Neural progenitor cell (in vitro differentiated cells): Measurements from ENCODE around the gene APBB2. TPM values are rescaled to one million over a fixed set of nuclear protein-coding genes. Genes with fewer than 3 reads are reported as not detected.

Source experiments
- DNase-seq: peaks from one replicate; pipeline ENCODE4 v3.0.0-alpha.2; 2016; ENCODE audit warnings: low spot score
- H2AFZ ChIP-seq: fragments of 200-600 bp; sonication (generic); replicated peaks from 2 replicates; pipeline ENCODE4 v1.6.1; 2016; ENCODE audit warnings: antibody characterized with exemption
- H3F3A ChIP-seq: fragments of 200-600 bp; sonication (generic); 2 replicates; pipeline ENCODE4 v1.6.1; 2016; ENCODE audit warnings: antibody characterized with exemption, low read depth
- H3K27ac ChIP-seq: fragments of 200-600 bp; sonication (generic); 2 replicates; pipeline ENCODE4 v1.5.1; 2016; ENCODE audit warnings: mild to moderate bottlenecking
- H3K27me3 ChIP-seq: fragments of 200-600 bp; sonication (generic); 2 replicates; pipeline ENCODE4 v1.6.1; 2016; ENCODE audit warnings: mild to moderate bottlenecking, moderate library complexity
- H3K36me3 ChIP-seq: fragments of 200-600 bp; sonication (generic); 2 replicates; pipeline ENCODE4 v1.5.1; 2016
- H3K4me1 ChIP-seq: fragments of 200-600 bp; sonication (generic); 2 replicates; pipeline ENCODE4 v1.6.1; 2016; ENCODE audit warnings: mixed run types
- H3K4me2 ChIP-seq: fragments of 200-600 bp; sonication (generic); 2 replicates; pipeline ENCODE4 v1.6.1; 2016
- H3K4me3 ChIP-seq: fragments of 200-600 bp; sonication (generic); 2 replicates; pipeline ENCODE4 v1.5.1; 2016
- H3K79me2 ChIP-seq: fragments of 200-600 bp; sonication (generic); 2 replicates; pipeline ENCODE4 v1.6.1; 2016; ENCODE audit warnings: low read depth
- H3K9ac ChIP-seq: fragments of 200-600 bp; sonication (generic); 2 replicates; pipeline ENCODE4 v1.6.1; 2016
- H3K9me3 ChIP-seq: fragments of 200-600 bp; sonication (generic); 2 replicates; pipeline ENCODE4 v1.5.1; 2016; ENCODE audit warnings: low read depth
- H4K20me1 ChIP-seq: fragments of 200-600 bp; sonication (generic); 2 replicates; pipeline ENCODE4 v1.6.1; 2016; ENCODE audit warnings: low read depth
- H3K27ac Mint-ChIP-seq: 3 replicates; pipeline ENCODE4 v1.8.0; 2021; ENCODE audit warnings: mixed read lengths
- H3K27me3 Mint-ChIP-seq: 2 replicates; pipeline ENCODE4 v1.8.0; 2022; ENCODE audit warnings: low read depth, mild to moderate bottlenecking, inconsistent platforms, moderate library complexity, mixed read lengths; ENCODE audit not compliant: insufficient read depth
- H3K36me3 Mint-ChIP-seq: 3 replicates; pipeline ENCODE4 v1.8.0; 2021; ENCODE audit warnings: mixed read lengths
- H3K4me1 Mint-ChIP-seq: 3 replicates; pipeline ENCODE4 v1.8.0; 2021; ENCODE audit warnings: mixed read lengths
- H3K4me3 Mint-ChIP-seq: 3 replicates; pipeline ENCODE4 v1.8.0; 2021; ENCODE audit warnings: mild to moderate bottlenecking, moderate library complexity, mixed read lengths
- H3K9me3 Mint-ChIP-seq: 3 replicates; pipeline ENCODE4 v1.8.0; 2020; ENCODE audit warnings: mixed read lengths
- EZH2 ChIP-seq: fragments of 200-600 bp; sonication (generic); IDR thresholded peaks from 2 replicates; pipeline ENCODE4 v1.6.1; 2017; ENCODE audit warnings: antibody characterized with exemption, mild to moderate bottlenecking, moderate library complexity
- EZH2phosphoT487 ChIP-seq: fragments of 200-600 bp; sonication (generic); IDR thresholded peaks from 2 replicates; pipeline ENCODE4 v1.6.1; 2017; ENCODE audit warnings: antibody characterized with exemption
- total RNA-seq: library from RNA; depleted of rRNA; stranded (reverse); fragments of >200 nt; gene quantifications from 2 replicates; pipeline ENCODE4 v1.2.3, GENCODE V29; 2015; ENCODE audit warnings: low replicate concordance
- TF ChIP-seq, protein P1 (sequence below): fragments of 200-600 bp; sonication (generic); IDR thresholded peaks from 2 replicates; pipeline ENCODE4 v1.5.1; 2017; ENCODE audit warnings: antibody characterized with exemption, mild to moderate bottlenecking

Gene APBB2
- total RNA-seq, 1 donor from 2014 or later, result 83.2 TPM

GRCh38 chr4:40948014-40948413 is 266.3 kb downstream of the APBB2 start:
- no peak overlapping the region for H3K4me2 ChIP-seq
- H3K9ac ChIP-seq, result no peak overlapping the region
- DNase-seq, result no peak
- no peak overlapping the region for H2AFZ ChIP-seq
- Mint-ChIP-seq H3K4me3 (no peak overlapping the region), H3K9me3 (no peaks in the 10 kb centered on the region), H3K4me1 (peaks cover 14% of the 10 kb centered on the region), H3K27me3 (peaks cover 3% of the 10 kb centered on the region), H3K36me3 (peaks cover 2% of the 10 kb centered on the region), H3K27ac (no peak overlapping the region)
- no peaks in the 10 kb centered on the region for H3K9me3 ChIP-seq
- H3K36me3 ChIP-seq, result no peaks in the 10 kb centered on the region
- H3K27me3 ChIP-seq, result no peaks in the 10 kb centered on the region
- H3K4me3 ChIP-seq, result no peak overlapping the region
- no peaks in the 10 kb centered on the region for H3K79me2 ChIP-seq
- peaks cover 11% of the 10 kb centered on the region for H3F3A ChIP-seq
- H3K4me1 ChIP-seq, result peaks cover 23% of the 10 kb centered on the region
- H4K20me1 ChIP-seq, result no peaks in the 10 kb centered on the region
- no peak overlapping the region for H3K27ac ChIP-seq
- no peak for TF ChIP-seq EZH2phosphoT487
- TF ChIP-seq, protein P1, sequence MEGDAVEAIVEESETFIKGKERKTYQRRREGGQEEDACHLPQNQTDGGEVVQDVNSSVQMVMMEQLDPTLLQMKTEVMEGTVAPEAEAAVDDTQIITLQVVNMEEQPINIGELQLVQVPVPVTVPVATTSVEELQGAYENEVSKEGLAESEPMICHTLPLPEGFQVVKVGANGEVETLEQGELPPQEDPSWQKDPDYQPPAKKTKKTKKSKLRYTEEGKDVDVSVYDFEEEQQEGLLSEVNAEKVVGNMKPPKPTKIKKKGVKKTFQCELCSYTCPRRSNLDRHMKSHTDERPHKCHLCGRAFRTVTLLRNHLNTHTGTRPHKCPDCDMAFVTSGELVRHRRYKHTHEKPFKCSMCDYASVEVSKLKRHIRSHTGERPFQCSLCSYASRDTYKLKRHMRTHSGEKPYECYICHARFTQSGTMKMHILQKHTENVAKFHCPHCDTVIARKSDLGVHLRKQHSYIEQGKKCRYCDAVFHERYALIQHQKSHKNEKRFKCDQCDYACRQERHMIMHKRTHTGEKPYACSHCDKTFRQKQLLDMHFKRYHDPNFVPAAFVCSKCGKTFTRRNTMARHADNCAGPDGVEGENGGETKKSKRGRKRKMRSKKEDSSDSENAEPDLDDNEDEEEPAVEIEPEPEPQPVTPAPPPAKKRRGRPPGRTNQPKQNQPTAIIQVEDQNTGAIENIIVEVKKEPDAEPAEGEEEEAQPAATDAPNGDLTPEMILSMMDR, result no peak
- no peak for TF ChIP-seq EZH2

DNA sequence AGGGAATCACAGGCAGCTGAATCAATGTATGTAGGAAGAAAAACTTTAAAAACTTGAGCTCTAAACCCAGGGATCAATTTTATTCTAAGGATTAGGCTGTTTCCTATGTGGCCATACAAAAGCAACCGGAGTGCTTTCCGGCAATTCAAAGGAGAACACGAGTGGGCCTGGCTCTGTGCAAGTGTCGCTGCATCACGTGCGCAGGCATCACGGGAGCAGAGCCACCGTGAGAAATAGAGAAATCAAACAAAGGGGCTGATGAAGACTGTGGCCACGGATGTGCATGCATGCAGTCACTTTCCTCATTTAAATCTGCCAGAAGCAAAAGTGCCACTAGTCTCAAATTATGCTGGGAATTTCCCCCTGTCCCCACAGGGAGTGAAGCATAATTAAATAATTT is 267.7 kb downstream of the APBB2 start:
- Histone ChIP-seq H2AFZ (no peak overlapping the region), H3K27ac (no peak overlapping the region), H3K79me2 (no peaks in the 10 kb centered on the region), H3K4me2 (no peak overlapping the region), H3K36me3 (no peaks in the 10 kb centered on the region), H4K20me1 (no peaks in the 10 kb centered on the region), H3K9me3 (no peaks in the 10 kb centered on the region), H3K4me3 (no peak overlapping the region), H3K9ac (no peak overlapping the region), H3K4me1 (peaks cover 30% of the 10 kb centered on the region), H3K27me3 (no peaks in the 10 kb centered on the region), H3F3A (peaks cover 11% of the 10 kb centered on the region)
- DNase-seq, result no peak
- no peak overlapping the region for H3K27ac Mint-ChIP-seq
- no peaks in the 10 kb centered on the region for H3K9me3 Mint-ChIP-seq
- TF ChIP-seq EZH2phosphoT487 (no peak), EZH2 (no peak)
- TF ChIP-seq, protein P1, result no peak
- peaks cover 2% of the 10 kb centered on the region for H3K36me3 Mint-ChIP-seq
- no peak overlapping the region for H3K4me3 Mint-ChIP-seq
- peaks cover 3% of the 10 kb centered on the region for H3K27me3 Mint-ChIP-seq
- peaks cover 17% of the 10 kb centered on the region for H3K4me1 Mint-ChIP-seq

GRCh38 chr4:40940756-40941155 is 273.6 kb downstream of the APBB2 start:
- Histone ChIP-seq H2AFZ (no peak overlapping the region), H3K4me3 (no peak overlapping the region), H3K9ac (no peak overlapping the region), H3K9me3 (no peaks in the 10 kb centered on the region), H3K27ac (no peak overlapping the region), H3F3A (peaks cover 5% of the 10 kb centered on the region), H3K36me3 (no peaks in the 10 kb centered on the region), H3K27me3 (no peaks in the 10 kb centered on the region), H4K20me1 (no peaks in the 10 kb centered on the region), H3K4me2 (no peak overlapping the region), H3K4me1 (peaks cover 22% of the 10 kb centered on the region), H3K79me2 (no peaks in the 10 kb centered on the region)
- H3K9me3 Mint-ChIP-seq, result no peaks in the 10 kb centered on the region
- peaks cover 3% of the 10 kb centered on the region for H3K27me3 Mint-ChIP-seq
- DNase-seq, result no peak
- peaks cover 18% of the 10 kb centered on the region for H3K4me1 Mint-ChIP-seq
- no peak for TF ChIP-seq EZH2phosphoT487
- TF ChIP-seq EZH2, result no peak
- TF ChIP-seq, protein P1, result no peak
- no peak overlapping the region for H3K27ac Mint-ChIP-seq
- H3K4me3 Mint-ChIP-seq, result no peak overlapping the region
- H3K36me3 Mint-ChIP-seq, result peaks cover 2% of the 10 kb centered on the region
